Activated CD4-positive, alpha-beta T cell treated with anti-CD3 and anti-CD28 coated beads for 1 hour (primary cell): ENCODE measurements around the gene IMMP2L.
"Not testable (repeated sequence)": the region's sequence is repeated elsewhere in the genome, so short reads cannot be mapped to it uniquely, and the experiment has no call there.

Experiments
- DNase-seq: peaks from one replicate; pipeline ENCODE4 v3.0.0-alpha.2; 2020

IMMP2L gene

DNA sequence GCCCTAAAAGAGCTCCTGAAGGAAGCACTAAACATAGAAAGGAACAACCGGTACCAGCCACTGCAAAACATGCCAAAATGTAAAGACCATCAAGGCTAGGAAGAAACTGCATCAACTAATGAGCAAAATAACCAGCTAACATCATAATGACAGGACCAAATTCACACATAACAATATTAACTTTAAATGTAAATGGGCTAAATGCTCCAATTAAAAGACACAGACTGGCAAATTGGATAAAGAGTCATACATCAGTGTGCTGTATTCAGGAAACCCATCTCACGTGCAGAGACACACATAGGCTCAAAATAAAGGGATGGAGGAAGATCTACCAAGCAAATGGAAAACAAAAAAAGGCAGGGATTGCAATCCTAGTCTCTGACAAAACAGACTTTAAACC lies 60.5 kb downstream of the IMMP2L start:
- DNase-seq = not testable (repeated sequence)

- DNase-seq = no peak
Measured at GRCh38 chr7:111499027-111499426, 63.3 kb downstream of the IMMP2L start.

GRCh38 chr7:111498391-111499007 lies 63.8 kb downstream of the IMMP2L start:
- no peak for DNase-seq

DNA sequence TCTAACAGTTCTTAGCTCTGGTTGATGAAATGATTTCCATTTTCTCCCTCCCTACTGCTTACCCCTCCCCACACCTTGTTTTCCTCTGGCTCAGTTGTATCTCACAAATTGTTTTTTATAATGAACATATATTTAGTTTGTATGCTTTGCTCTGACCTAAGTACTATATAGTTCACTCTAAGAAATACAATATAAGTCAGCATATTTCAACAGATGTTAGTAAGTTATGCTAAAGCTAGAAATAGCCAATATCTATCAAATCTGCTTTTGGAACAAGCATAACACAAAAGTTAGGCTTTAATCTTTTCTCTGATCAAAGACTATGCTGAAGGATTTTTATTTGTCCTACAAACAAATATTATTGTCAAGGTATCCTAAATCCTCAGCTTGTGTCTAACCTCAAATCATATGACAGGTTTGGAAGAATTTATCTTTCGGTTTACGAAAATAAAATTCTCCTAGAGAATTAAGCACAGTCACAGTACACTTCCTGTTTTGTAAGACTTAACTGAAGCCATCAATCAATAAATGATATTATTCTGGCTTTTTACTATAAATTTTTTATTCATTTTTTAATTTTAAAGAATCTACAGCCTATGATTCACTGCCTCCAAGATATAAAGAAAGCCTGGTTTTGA lies 67.0 kb downstream of the IMMP2L start:
- DNase-seq = no peak

- no peak for DNase-seq
Measured at GRCh38 chr7:111492234-111492633, 70.1 kb downstream of the IMMP2L start.

GRCh38 chr7:111486472-111487142 lies 75.7 kb downstream of the IMMP2L start:
- DNase-seq = no peak

DNA sequence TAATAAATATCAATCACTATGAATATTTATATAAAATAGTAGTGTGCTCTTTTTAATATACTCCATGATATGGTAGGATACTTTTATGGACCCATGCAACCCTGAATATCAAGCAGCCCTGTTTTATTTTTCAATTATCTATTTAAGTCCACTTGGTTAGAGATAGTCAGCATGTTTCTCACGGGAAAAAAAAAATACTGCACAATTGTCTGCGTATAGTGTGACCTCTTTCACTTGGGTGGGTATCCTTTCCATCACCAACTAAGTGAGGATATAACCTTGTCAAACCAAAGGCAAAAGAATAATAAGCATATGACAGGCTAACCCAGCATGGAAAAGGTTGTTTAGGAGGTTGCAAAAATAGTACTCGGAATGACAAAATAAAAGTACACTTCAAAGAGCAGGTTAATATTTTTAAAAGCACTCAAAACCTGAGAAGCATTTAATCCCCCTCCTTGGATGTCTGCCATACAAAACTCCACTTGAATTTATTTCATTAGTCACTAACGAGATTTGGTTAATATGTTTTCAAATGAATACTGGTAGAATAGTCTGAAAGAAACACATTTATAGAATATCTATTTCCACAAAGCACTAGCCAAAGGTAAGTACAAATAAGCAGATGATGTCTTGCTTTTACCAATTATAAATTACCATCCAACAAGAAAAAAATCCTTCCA lies 76.5 kb downstream of the IMMP2L start:
- no peak for DNase-seq

DNA sequence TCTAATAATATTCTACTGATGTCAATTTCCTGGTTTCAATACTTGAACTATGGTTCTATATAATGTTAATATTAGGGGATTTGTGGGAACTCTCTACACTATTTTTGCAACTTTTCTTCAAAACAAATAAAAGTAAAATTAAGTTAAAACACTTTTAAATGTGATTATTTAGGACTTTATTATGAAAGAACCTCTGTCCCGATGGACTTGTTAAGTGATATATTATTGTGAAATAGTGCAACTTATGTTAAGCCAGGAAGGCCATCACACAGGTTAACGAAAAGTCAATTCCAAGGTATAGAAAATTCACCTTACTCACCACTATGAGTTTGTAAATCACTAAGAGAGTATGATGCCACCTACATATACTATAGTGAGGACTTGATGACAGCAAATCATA lies 79.2 kb downstream of the IMMP2L start:
- no peak for DNase-seq

- DNase-seq = no peak
Measured at GRCh38 chr7:111477462-111478225, 84.6 kb downstream of the IMMP2L start.

DNA sequence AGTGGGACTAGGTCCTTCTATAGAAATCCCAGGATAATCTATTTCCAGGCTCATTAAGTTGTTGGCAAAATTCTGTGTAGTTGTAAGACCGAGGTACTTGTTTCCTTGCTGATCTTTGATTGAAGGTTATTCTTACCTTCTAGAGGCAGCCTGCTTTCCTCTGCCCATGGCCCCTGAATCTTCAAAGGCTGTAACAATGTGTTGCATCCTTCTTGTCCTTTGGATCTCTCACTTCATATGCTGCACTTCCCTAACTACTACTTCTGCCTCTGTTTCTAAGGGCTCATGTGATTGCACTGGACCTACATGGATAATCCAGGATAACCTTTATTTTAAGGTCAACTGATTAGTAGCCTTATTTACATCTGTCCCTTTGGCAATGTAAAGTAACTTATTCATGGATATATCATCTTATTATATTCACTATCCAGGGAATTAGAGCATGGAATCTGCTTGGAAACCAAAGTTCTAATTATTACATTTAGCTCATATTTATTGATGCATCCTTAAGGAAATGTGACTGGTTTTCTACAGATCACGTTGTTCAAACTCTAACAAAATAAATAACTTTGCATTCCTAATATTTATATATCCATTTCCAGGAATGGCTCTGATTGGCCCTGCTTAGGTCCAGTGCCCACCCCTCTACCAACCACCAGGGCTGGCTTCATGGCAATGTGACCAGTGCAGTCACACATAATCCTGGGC lies 85.6 kb downstream of the IMMP2L start:
- DNase-seq = no peak

GRCh38 chr7:111475959-111476358 lies 86.3 kb downstream of the IMMP2L start:
- DNase-seq = no peak

GRCh38 chr7:111475419-111475748 lies 86.9 kb downstream of the IMMP2L start:
- no peak for DNase-seq

DNA sequence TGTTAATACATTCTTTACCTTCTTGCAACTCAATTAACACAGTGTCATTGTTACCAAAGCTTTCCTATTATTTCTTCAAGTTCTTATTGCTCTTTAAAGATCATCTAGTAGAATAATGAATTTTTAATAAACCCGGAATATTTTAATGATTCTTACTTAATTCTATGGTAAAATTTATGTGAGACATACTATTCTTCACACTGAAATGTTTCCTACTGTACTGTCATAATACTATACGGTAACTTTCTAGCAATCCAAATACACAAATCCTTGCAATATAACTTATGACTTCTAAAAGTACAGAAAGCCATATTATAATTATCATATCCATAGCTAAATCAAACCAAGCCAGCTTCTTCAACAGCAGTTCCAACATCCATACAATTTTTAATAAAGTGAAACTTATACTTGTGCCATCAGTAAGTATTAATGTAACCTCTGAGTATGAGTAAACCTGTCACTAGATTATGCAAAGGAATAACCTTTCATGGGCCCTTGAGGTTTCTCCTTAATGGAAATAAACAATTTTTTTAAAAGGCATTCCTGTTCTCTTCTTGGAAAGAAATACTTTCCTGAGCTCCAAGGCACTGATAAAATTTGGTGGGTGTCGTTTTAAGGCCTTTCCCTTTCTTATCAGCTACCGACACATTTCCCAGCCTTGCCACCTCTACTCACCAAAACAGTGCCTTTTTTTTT lies 87.4 kb downstream of the IMMP2L start:
- no peak for DNase-seq

DNA sequence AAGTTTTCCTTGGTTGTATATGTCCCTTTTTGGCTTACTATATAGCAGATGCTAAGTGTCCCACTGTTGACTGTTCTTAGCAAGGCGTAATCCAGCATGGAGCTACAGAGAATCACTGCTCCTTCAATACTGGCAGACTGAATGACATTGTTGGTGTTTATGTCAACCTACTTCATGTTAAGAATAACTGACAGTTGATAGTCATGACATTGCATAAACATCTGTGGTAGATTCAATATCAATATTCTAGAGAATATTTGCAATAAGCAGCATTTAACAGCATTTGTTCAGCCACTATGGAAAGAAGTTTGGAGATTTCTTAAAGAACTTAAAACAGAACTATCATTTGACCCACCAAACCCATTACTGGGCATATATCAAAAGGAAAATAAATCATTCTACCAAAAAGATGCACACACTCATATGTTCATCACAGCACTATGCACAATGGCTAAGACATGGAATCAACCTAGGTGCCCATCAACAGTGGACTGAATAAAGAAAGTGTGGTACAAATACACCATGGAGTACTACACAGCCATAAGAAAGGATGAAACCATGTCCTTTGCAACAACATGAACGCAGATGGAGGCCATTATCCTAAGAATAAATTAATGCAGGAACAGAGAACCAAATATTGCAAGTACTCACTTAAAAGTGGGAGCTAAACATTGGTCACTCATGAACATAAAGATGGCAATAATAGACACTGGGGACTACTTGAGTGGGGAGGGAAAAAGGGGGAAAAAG lies 88.7 kb downstream of the IMMP2L start:
- no peak for DNase-seq

- DNase-seq = no peak
Measured at GRCh38 chr7:111470998-111471397, 91.3 kb downstream of the IMMP2L start.

- not testable (repeated sequence) for DNase-seq
Measured at GRCh38 chr7:111469894-111470293, 92.4 kb downstream of the IMMP2L start.

DNA sequence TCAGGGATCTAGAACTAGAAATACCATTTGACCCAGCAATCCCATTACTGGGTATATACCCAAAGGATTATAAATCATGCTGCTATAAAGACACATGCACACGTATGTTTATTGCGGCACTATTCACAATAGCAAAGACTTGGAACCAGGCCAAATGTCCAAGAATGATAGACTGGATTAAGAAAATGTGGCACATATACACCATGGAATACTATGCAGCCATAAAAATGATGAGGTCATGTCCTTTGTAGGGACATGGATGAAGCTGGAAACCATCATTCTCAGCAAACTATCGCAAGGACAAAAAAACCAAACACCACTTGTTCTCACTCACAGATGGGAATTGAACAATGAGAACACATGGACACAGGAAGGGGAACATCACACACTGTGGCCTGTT lies 96.5 kb downstream of the IMMP2L start:
- not testable (repeated sequence) for DNase-seq

- no peak for DNase-seq
Measured at GRCh38 chr7:111460695-111461094, 101.6 kb downstream of the IMMP2L start.

DNA sequence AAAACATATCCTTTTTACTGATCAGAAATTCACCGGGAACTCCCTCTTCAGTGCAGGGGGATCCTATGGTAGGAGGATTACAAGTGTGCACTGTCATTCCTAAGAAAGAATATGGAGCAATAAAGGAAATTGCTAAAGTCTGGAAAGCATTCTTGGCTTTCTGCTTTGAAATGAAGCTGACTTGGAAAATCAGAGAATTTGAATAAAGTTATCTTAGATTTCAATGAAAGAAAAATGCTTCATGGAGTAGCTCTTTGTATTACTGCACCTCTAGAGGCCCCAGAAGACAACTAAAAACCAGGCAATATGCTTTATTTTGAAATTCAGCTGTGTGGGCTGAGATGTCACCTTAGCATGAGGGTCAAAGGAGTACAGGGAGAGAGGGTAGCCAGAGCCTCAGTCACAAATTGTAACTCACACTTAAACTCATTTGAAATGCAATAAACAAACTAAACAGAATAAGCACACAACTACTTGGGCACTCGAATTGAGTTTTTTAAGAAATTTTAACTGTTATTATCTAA lies 102.5 kb downstream of the IMMP2L start:
- DNase-seq = no peak

DNA sequence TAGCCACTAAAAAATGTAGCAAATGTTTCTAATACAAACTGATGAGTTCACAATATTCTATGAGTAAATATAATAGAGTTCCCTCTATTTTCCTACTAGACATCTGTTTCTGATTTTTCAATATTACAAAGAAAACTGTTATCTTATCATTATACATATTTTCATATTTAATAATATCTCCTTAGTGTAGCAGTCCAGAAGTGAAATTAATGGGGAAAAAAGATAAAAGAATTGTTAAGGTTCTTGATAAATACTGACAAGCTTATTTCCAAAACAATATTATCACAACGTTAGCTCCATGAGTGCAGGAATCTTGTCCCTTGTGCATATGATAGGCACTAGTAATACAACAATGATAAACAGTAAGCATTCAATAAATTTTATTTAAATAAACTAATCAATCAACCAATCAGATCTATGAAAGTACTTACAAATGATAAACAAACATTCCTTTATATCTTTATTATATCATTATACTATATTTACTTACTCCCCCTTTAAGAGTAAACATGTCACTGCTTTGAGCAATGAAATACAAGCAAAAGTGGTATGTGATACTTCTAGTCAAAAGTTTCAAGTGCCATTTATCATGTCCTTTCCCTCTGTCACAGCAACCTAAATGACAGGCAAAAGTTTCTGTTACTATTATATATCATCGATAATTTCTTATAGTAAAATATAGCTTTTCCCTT lies 103.1 kb downstream of the IMMP2L start:
- DNase-seq = no peak
